GM19372 (cell line): Measurements from ENCODE around the gene RHO.
"Not testable (repeated sequence)": the region's sequence is repeated elsewhere in the genome, so short reads cannot be mapped to it uniquely, and the experiment has no call there.

Source experiments
- ATAC-seq: cut with Tn5 transposase; IDR thresholded peaks from one replicate; pipeline ENCODE4 v1.9.1; 2021; ENCODE audit warnings: mild to moderate bottlenecking, low read depth, moderate library complexity; ENCODE audit not compliant: unreplicated experiment

The RHO gene

DNA sequence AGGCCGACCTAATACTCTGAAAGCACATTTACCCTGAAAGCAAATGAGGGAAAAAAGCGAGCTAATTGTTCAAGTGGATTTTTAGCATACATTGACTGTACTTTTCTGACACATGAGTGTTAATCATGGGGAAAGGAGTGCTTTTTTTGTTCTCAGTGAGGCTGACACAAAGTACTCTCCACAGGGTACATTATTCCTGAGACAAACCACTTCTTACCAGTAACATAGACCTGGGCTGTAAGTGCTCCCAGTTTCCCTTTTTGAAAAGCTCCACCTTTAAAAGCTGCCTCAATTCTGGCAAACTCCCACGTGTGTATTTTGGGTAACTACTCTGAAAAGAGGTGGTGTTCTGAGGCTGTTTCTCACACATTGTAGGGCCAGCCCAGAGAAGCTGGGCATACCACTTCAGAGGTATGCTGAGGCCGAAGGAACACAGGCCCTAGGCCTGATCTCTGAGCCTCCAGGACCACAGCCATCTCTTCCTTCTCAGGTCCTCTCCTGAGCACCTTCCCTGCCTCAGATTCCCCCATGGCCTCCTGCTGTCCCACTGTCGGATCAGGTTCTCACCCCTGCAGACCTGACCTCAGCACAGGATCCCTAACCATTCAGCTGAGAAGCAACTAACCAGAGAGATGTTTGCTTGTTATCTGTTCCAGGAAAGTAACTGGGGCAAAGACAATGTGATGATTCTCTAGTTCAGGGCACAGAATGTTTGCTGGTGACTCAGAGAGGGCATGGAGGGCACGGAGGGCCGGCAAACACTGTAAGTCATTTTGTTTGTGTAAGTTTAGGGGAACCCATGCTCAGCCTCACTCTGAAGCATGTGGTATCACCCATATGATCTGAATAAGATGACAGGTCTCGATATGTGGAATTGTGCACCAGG is 29.6 kb upstream of the RHO start:
- ATAC-seq, result not testable (repeated sequence)

DNA sequence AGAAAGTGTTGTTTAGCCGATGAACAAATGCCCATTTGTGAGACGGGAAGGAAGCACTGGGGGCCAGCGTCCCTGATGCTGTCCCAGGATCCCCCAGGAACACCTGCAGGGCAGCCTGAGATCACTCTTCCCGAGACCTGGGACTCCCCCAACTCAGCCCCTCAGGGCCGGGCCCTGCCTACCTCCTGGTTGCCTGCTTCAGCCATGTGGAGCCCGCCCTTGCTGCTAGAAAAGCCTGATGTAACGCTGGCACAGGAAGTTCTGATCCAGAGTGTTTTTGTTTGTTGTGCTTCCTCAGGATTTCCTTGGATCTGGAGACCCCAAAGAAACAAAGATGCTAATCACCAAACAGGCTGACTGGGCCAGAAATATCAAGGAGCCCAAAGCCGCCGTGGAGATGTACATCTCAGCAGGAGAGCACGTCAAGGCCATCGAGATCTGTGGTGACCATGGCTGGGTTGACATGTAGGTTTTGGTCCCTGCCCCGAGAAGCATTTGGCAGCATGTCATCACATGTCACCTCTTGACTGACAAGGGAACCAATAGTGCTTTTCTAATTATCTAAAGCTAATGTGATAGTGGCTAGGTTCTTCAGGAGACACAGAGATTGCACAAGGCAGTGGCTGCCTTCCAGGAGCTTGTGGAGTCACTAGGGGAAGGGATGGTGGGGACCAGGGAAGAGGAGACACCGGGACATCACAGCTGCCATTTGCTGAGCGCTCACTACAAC is 28.7 kb upstream of the RHO start:
- ATAC-seq, result not testable (repeated sequence)

DNA sequence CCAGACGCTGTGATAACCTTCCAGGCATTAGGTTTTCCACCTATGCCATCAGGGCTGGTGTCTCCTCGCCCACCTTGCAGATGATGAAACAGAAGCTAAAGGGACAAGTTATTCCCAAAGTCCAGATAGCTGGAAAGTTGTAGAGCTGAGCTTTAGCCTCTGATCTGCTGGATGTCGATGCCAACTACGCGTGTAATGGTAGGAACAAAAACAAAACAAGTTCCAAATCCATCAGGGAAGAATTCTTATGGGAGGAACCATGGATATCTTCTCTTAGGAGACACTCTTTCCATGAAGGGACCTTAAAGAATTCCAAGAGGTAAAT is 28.1 kb upstream of the RHO start:
- ATAC-seq, result no peak

GRCh38 chr3:129501630-129502029 is 26.8 kb upstream of the RHO start:
- ATAC-seq, result no peak

- ATAC-seq, result no peak
These were observed 25.6 kb upstream of the RHO start for GRCh38 chr3:129502641-129503408.

DNA sequence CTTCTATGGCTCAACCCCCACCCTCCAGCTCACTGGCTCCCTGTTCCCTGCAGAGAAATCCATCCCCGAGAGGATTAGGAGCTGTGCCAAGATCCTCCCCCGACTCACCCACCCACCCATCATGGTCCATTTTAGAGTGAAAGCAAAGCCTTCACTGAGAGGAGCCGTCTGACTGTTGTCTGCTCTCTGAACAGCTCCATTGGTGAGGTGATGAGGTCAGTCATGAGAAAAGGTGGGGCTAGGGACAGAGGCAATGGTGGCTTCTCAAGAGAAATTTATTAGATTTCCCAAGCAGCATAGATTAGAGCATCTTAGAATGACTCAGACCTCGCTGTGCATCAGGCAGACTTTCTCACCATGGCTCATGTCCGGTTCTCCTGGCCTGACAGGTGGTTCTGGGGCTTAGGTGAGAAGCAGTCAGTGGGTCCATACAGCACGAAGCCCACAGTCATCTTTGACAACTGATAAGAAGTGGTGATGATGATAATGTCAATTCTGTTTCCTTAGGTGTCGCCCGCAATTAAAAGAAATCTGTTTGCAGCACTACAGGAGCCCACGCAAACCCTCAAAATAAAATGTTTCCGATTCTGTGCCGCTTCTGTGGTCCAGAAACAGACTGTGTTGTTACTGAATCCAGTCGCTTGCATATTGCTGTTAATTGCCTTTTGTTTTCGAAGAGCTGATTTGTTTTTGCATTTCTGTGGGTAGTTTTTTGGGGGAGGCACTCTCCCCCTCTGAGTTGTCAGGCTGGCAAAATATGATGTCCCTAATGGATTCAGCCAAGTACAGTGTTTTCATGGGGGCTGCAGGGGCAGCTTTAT is 24.8 kb upstream of the RHO start:
- no peak for ATAC-seq

DNA sequence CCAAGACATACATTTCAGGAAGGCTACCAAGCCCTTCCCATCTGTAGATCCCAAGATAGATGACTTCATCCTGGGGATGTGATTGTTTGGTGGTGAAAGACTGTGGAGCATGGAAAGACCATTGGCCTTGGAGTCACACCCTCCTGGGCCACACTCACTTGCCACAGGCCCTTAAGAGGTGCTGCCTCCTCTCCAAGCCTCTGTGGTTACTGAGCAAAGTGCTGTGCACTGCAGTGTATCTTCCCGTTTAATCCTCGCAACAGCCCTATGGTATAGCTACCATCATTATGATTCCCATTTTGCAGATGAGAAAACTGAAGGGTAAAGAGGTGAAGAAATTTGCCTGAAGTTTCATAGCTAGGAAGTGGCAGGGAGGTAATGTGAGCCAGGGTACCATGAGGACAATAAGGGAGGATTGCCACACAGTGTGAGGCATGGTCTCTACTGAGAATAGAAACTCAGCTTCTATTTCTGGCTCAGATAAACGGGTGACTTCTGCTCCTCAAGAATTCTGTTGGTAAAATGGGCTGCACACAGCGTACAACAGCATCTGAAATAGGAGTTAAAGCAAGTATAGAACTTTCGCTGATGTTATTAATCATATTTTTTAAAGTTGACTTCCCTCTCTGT is 23.9 kb upstream of the RHO start:
- no peak for ATAC-seq

DNA sequence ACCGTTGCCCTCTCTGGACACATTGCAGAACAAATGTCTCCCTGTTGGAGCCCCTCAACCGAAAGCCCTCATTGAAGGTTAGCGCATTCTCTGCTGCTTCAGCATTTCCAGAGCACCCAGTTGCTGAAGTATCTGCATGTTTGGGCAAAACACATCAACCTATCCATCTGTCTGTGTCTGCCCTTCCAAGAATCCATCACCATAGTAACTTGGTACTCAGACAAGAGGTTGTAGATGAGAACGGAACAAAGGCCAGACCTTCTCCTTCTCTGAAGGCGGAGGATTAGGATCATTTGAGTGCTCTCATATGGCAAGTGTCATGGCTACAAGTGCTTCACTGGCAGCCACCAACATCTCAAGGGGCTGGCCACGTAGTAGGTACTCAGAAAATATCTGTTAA is 23.1 kb upstream of the RHO start:
- ATAC-seq, result no peak

DNA sequence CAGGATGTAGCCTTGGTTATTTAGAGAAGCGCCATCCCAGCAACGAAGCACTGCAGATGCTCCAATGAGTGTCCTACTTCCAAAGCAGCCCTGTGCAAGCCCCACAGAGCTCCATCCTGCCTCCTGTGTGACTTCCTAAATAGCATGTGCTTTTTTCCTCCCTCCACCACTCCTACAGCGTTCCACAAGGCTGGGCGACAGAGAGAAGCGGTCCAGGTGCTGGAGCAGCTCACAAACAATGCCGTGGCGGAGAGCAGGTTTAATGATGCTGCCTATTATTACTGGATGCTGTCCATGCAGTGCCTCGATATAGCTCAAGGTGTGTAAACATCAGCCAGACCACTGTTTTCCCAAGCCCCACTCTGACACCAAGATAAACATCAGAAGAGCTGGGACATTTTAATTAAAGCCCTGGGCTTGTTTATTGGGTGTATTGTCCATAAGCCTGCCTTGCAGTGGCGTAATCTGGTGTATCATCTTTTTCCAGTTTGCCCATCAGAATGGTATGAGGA is 22.2 kb upstream of the RHO start:
- ATAC-seq, result no peak

GRCh38 chr3:129507181-129507831 is 21.1 kb upstream of the RHO start:
- ATAC-seq, result no peak

DNA sequence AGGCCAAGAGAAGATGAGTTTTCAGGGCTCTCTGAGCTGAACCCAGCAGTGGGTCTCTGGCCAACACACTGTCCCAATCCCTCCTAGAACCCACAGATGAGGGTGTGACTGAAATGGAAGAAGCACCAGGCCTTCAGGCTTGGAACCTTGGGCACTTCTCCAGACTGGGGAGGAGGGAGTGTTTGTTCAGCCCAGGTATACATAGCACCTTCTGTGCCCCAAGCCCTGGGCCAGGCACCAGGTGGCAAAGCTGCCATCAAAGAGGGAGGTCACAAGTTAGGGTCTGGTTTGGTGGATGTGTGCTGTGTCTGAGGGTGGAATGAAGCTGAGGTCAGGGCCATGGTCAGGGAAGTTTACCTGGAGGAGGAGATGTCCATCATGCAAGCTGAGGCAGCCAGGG is 15.8 kb upstream of the RHO start:
- no peak for ATAC-seq

- no peak for ATAC-seq
These were observed 14.7 kb upstream of the RHO start for GRCh38 chr3:129513705-129514104.

- no peak for ATAC-seq
These were observed 14.3 kb upstream of the RHO start for GRCh38 chr3:129514110-129514509.

DNA sequence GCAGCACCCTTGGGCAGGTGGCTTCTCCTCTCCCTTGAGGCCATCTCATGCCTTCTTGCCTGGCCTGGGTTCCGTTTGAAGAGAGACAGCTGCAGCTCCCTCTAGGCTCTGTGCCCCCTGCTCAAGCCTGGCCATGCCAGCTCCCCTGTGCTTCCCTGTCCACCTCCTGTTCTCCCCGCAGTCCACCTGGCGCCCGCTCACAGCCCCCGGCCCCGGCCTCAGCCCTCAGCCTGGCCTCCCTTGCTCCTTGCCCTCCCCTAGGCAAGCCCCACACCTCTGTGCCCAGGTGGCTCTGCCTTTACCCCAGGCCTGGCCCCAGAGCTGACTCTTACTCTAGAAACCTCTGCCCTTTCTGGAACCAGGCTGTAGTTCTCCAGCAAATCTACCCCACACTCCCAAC is 13.9 kb upstream of the RHO start:
- no peak for ATAC-seq

GRCh38 chr3:129515108-129515820 is 13.2 kb upstream of the RHO start:
- not testable (repeated sequence) for ATAC-seq

DNA sequence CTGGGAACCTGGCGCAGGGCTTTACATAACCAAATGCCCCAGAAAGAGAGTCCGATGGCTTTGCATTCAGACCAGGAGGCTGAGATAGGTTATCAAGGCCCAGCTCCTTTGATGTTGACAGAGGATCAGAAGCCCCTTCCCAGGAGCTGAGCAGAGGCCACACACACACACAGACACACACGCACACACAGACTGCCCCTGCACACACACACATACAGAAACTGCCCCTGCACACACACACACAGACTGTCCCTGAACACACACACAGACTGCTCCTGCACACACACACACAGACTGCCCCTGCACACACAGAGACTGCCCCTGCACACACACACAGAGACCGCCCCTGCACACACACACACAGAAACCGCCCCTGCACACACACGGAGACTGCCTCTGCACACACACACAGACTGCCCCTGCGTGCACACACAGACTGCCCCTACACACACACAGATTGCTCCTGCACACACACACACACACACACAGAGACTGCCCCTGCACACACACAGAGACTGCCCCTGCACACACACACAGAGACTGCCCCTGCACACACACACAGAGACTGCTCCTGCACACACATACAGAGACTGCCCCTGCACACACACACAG is 12.5 kb upstream of the RHO start:
- ATAC-seq, result not testable (repeated sequence)

DNA sequence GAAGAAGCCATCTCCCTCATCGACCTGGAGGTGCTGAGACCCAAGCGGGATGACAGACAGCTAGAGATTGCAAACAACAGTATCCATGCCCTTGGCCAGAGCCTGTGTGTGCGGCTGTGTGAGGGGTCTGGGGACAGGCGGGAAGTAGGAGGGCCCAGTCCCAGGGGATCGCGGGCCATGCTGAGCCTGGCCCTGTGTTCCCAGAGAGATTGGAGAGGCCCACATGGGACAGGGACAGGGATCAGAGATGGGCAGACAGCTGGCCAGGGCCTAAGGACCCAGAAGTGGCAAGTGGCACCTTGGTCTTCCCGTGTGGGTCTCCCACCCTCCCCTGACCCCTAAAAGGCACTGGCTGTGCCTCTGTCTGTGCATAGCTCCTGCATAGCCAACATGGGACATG is 10.9 kb upstream of the RHO start:
- no peak for ATAC-seq

GRCh38 chr3:129518038-129518561 is 10.3 kb upstream of the RHO start:
- ATAC-seq, result no peak
